GM23248 (cell line): Measurements from ENCODE around the gene CHRM2. TPM values are rescaled to one million over a fixed set of nuclear protein-coding genes. Genes with fewer than 3 reads are reported as not detected.
A peak's percentile ranks its signal among the peaks of the same experiment; 100 is the strongest.

Source experiments
- DNase-seq: peaks from one replicate; pipeline ENCODE4 v3.0.0-alpha.2; 2015
- H2AFZ ChIP-seq: fragments of 200-600 bp; sonication (generic); 2 replicates; pipeline ENCODE4 v1.6.1; 2016; ENCODE audit warnings: antibody characterized with exemption
- H3F3A ChIP-seq: fragments of 200-600 bp; sonication (generic); 2 replicates; pipeline ENCODE4 v1.6.1; 2016; ENCODE audit warnings: mild to moderate bottlenecking, antibody characterized with exemption, mixed run types; ENCODE audit not compliant: insufficient read depth
- H3K27ac ChIP-seq: fragments of 200-600 bp; sonication (generic); 2 replicates; pipeline ENCODE4 v1.5.1; 2016; ENCODE audit warnings: mild to moderate bottlenecking
- H3K27me3 ChIP-seq: fragments of 200-600 bp; sonication (generic); replicated peaks from 2 replicates; pipeline ENCODE4 v1.6.1; 2016; ENCODE audit warnings: mild to moderate bottlenecking; ENCODE audit not compliant: insufficient read depth
- H3K36me3 ChIP-seq: fragments of 200-600 bp; sonication (generic); 2 replicates; pipeline ENCODE4 v1.6.1; 2016; ENCODE audit warnings: low read depth, mild to moderate bottlenecking
- H3K4me1 ChIP-seq: fragments of 200-600 bp; sonication (generic); 2 replicates; pipeline ENCODE4 v1.6.1; 2016; ENCODE audit warnings: mild to moderate bottlenecking; ENCODE audit not compliant: insufficient read depth
- H3K4me2 ChIP-seq: fragments of 200-600 bp; sonication (generic); one replicate; pipeline ENCODE4 v1.6.1; 2016; ENCODE audit warnings: mild to moderate bottlenecking; ENCODE audit not compliant: unreplicated experiment
- H3K4me3 ChIP-seq: fragments of 200-600 bp; sonication (generic); 2 replicates; pipeline ENCODE4 v1.5.1; 2016; ENCODE audit warnings: mild to moderate bottlenecking
- H3K79me2 ChIP-seq: fragments of 200-600 bp; sonication (generic); 2 replicates; pipeline ENCODE4 v1.6.1; 2016; ENCODE audit warnings: mild to moderate bottlenecking; ENCODE audit not compliant: insufficient read depth
- H3K9ac ChIP-seq: fragments of 200-600 bp; sonication (generic); 2 replicates; pipeline ENCODE4 v1.6.1; 2016; ENCODE audit warnings: mild to moderate bottlenecking
- H3K9me2 ChIP-seq: fragments of 200-600 bp; sonication (generic); 2 replicates; pipeline ENCODE4 v1.6.1; 2016; ENCODE audit warnings: mixed run types, mild to moderate bottlenecking, moderate library complexity; ENCODE audit not compliant: insufficient read depth
- H3K9me3 ChIP-seq: fragments of 200-600 bp; sonication (generic); one replicate; pipeline ENCODE4 v1.6.1; 2017; ENCODE audit warnings: low read depth
- H4K20me1 ChIP-seq: fragments of 200-600 bp; sonication (generic); 2 replicates; pipeline ENCODE4 v1.6.0; 2016; ENCODE audit not compliant: insufficient read depth
- EZH2 ChIP-seq: fragments of 200-600 bp; sonication (generic); IDR thresholded peaks from 2 replicates; pipeline ENCODE4 v1.6.1; 2018; ENCODE audit warnings: antibody characterized with exemption, mild to moderate bottlenecking; ENCODE audit not compliant: insufficient read depth, poor library complexity, severe bottlenecking
- EZH2phosphoT487 ChIP-seq: fragments of 200-600 bp; sonication (generic); IDR thresholded peaks from 2 replicates; pipeline ENCODE4 v1.6.1; 2018; ENCODE audit warnings: antibody characterized with exemption, moderate library complexity, mild to moderate bottlenecking, low read depth; ENCODE audit not compliant: insufficient read depth
- WGBS, 2 experiments: methylation state at CpG; one replicate each; pipeline ENCODE4 v1.1.6; 2015 to 2017; ENCODE audit warnings: low lambda C conversion rate in 2 of 2, low coverage in 1 of 2; ENCODE audit errors: missing lambda C conversion rate in 2 of 2; 5-methylcytosine and 5-hydroxymethylcytosine counted together
- in situ Hi-C: fragments of 300-500 bp; cut with MboI; formaldehyde crosslinking; loops from 2 replicates; pipeline ENCODE4 v1.15.0; 2020
- polyA plus RNA-seq: library from polyadenylated mRNA; unstranded; fragments of >200 nt; fragmentation: Nextera tagmentation; extraction: Ambion mirVana; gene quantifications from 2 replicates; pipeline ENCODE4 v1.2.1, GENCODE V29; 2016
- total RNA-seq: library from RNA; depleted of rRNA; stranded (reverse); fragments of >200 nt; shearing (Covaris generic); gene quantifications from 2 replicates; pipeline ENCODE4 v1.2.3, GENCODE V29; 2014

Gene CHRM2
- total and polyA plus RNA-seq, 2 experiments from 2014 or later, result 1.8 to 3.7 TPM

DNA sequence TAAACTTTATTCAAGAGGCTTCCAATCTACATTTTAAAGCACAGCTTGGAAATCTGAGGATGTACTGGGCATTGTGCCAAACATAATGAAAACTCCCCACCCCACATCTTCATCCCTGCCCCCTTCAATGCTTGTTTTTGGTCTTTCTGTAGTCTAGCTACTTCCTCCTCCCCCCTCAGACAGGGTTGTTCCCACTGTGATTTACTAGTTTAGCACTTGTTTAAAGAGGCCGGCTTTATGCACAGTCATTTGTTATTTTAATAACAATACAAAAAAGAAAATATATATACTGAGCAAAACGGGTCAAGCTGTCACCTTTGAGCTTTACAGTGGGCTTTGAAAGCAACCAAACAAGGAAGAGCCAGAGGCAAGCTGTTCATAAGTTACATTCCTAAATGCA, 132.6 kb downstream of the CHRM2 start:
- H3F3A ChIP-seq, result peaks cover 17% of the 10 kb centered on the region; the same call in 1 of the 2 replicates
- no peaks in the 10 kb centered on the region for H3K36me3 ChIP-seq
- H3K4me3 ChIP-seq, result no peak overlapping the region
- peak overlapping the region; percentile 27; the same call in 1 of the 2 replicates for H2AFZ ChIP-seq
- H3K27ac ChIP-seq, result no peak overlapping the region
- H3K9me3 ChIP-seq, result no peaks in the 10 kb centered on the region
- 10 to 23% methylated on average over 2 of the region's 2 CpGs for WGBS, 2 experiments
- H4K20me1 ChIP-seq, result no peaks in the 10 kb centered on the region
- no peak for DNase-seq
- no peaks in the 10 kb centered on the region for H3K79me2 ChIP-seq
- H3K9ac ChIP-seq, result no peak overlapping the region
- in situ Hi-C loops, result no loop called here
- H3K9me2 ChIP-seq, result no peaks in the 10 kb centered on the region
- no peak overlapping the region for H3K4me2 ChIP-seq
- TF ChIP-seq EZH2phosphoT487, result no peak
- TF ChIP-seq EZH2, result no peak
- H3K4me1 ChIP-seq, result peaks cover 27% of the 10 kb centered on the region
- no peaks in the 10 kb centered on the region for H3K27me3 ChIP-seq

DNA sequence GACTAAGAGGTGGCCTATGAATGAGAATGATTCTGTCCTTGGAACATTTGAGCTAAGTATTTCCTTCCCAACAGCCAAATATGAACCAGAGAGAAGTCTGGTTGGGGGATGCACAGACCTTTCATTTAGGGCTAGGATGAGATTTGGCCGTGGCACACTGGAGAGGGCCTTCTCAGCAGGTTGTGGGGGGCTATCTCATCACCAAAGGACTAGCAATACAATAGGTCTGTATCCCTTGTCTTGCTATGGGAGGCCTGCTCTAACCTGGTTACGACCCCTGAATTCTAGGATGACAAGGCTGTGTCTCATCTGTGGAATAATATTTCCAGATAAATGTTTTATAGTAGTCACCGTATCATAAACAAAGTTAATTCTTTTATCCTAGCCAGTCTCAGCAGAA, 133.0 kb downstream of the CHRM2 start:
- Histone ChIP-seq H3K9ac (no peak overlapping the region), H2AFZ (peak overlapping the region; percentile 27; the same call in 1 of the 2 replicates)

DNA sequence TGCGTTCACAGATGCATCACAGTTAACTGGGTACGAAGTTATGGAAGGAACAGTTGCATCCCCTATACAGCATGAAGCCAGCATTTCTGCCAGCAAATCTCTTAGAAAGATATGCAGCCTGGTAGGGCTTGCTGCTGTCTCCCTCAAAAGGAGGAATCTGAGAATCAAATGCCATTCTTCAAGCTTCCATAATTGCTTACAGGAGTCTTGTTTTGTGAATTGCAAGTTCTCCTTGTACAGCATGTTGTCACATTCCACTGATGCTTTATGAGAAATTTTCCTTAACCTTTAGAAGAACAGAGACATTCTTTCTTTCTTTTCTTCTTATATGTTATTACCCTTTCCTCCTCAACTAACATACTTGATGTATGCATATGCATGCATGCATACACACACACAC, 134.6 kb downstream of the CHRM2 start:
- Histone ChIP-seq H3K4me1 (peaks cover 22% of the 10 kb centered on the region), H2AFZ (no peak overlapping the region), H3K36me3 (no peaks in the 10 kb centered on the region), H3F3A (peaks cover 8% of the 10 kb centered on the region; the same call in 1 of the 2 replicates), H3K9me3 (no peaks in the 10 kb centered on the region), H3K9me2 (no peaks in the 10 kb centered on the region), H3K9ac (no peak overlapping the region), H4K20me1 (no peaks in the 10 kb centered on the region), H3K27me3 (no peaks in the 10 kb centered on the region), H3K27ac (no peak overlapping the region), H3K79me2 (no peaks in the 10 kb centered on the region), H3K4me3 (no peak overlapping the region), H3K4me2 (no peak overlapping the region)
- 28 to 32% methylated on average over 2 of the region's 2 CpGs for WGBS, 2 experiments
- TF ChIP-seq EZH2 (no peak), EZH2phosphoT487 (no peak)
- in situ Hi-C loops, result no loop called here
- DNase-seq, result peak; percentile 22

More for the DNA sequence above, 133.0 kb downstream of the CHRM2 start:
- in situ Hi-C loops, result no loop called here
- Histone ChIP-seq H4K20me1 (no peaks in the 10 kb centered on the region), H3K4me1 (peaks cover 29% of the 10 kb centered on the region), H3K36me3 (no peaks in the 10 kb centered on the region), H3K4me2 (no peak overlapping the region), H3K27me3 (no peaks in the 10 kb centered on the region), H3K27ac (no peak overlapping the region), H3K9me2 (no peaks in the 10 kb centered on the region), H3K9me3 (no peaks in the 10 kb centered on the region), H3K4me3 (no peak overlapping the region), H3F3A (peaks cover 17% of the 10 kb centered on the region; the same call in 1 of the 2 replicates), H3K79me2 (no peaks in the 10 kb centered on the region)
- WGBS, 2 experiments, result 55 to 58% methylated on average over 3 of the region's 3 CpGs
- no peak for DNase-seq
- no peak for TF ChIP-seq EZH2
- TF ChIP-seq EZH2phosphoT487, result no peak

DNA sequence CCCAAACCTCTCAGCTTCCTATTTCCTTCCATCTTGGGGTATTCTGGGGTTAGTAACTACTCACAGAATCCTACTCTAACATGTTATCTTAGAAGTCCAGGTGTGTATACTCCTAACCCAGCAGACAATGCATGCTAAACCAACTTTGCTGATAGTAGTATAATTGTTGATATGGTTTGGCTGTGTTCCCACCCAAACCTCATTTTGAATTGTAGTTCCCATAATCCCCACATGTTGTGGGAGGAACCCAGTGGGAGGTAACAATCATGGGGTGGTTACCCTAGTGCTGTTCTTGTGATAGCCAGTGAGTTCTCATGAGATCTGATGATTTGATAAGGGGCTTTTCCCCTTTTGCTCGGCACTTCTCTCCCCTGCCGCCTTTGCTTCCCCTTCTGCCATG, 135.1 kb downstream of the CHRM2 start:
- no peaks in the 10 kb centered on the region for H3K36me3 ChIP-seq
- H2AFZ ChIP-seq, result no peak overlapping the region
- H3K9me2 ChIP-seq, result no peaks in the 10 kb centered on the region
- no peaks in the 10 kb centered on the region for H4K20me1 ChIP-seq
- in situ Hi-C loops, result no loop called here
- peaks cover 3% of the 10 kb centered on the region; the same call in 1 of the 2 replicates for H3F3A ChIP-seq
- H3K4me2 ChIP-seq, result no peak overlapping the region
- H3K27me3 ChIP-seq, result no peaks in the 10 kb centered on the region
- DNase-seq, result no peak
- no peak overlapping the region for H3K4me3 ChIP-seq
- no peak for TF ChIP-seq EZH2phosphoT487
- no peak for TF ChIP-seq EZH2
- no peak overlapping the region for H3K9ac ChIP-seq
- H3K79me2 ChIP-seq, result no peaks in the 10 kb centered on the region
- no peaks in the 10 kb centered on the region for H3K9me3 ChIP-seq
- 89% methylated on average over 2 of the region's 2 CpGs; no CpG with 5 or more reads in 1 of the 2 experiments for WGBS, 2 experiments
- no peak overlapping the region for H3K27ac ChIP-seq
- H3K4me1 ChIP-seq, result peaks cover 17% of the 10 kb centered on the region
